ENCODE measurements around the gene APP.

The APP gene

GRCh38 chr21:26112127-26112742 is 58.3 kb downstream of the APP start:
- DNase-seq, result no peak
- no peaks in the 10 kb centered on the region for H3F3A ChIP-seq (ENCODE audit: insufficient read depth, low read length)
- TF ChIP-seq EZH2 (optimal IDR thresholded peaks at IDR 0.05; ENCODE audit: low read depth, low read length) (no peak), EZH2phosphoT487 (IDR thresholded peaks at IDR 0.05; ENCODE audit: low read length) (no peak), CTCF (IDR thresholded peaks at IDR 0.05; ENCODE audit: low read length) (no peak)

GRCh38 chr21:26110715-26111114 is 59.9 kb downstream of the APP start:
- Histone ChIP-seq H3K36me3 (replicated peaks; ENCODE audit: insufficient read depth, low read length) (no peaks in the 10 kb centered on the region), H3K27ac (ENCODE audit: low read length) (no peak overlapping the region), H3K4me3 (ENCODE audit: low read length) (no peak overlapping the region), H3K9ac (ENCODE audit: low read length) (no peak overlapping the region), H2AFZ (ENCODE audit: low read length) (no peak overlapping the region), H3K79me2 (ENCODE audit: low read length) (peaks cover 38% of the 10 kb centered on the region), H3K27me3 (replicated peaks; ENCODE audit: insufficient read depth, low read length) (no peaks in the 10 kb centered on the region), H3F3A (ENCODE audit: insufficient read depth, low read length) (no peaks in the 10 kb centered on the region), H3K9me2 (replicated peaks; ENCODE audit: insufficient read depth, low read length) (no peaks in the 10 kb centered on the region), H4K20me1 (ENCODE audit: insufficient read depth, low read length) (no peaks in the 10 kb centered on the region), H3K9me3 (replicated peaks; ENCODE audit: insufficient read depth, low read length) (no peaks in the 10 kb centered on the region), H3K4me2 (ENCODE audit: low read depth, low read length) (no peak overlapping the region), H3K4me1 (ENCODE audit: low read length) (no peaks in the 10 kb centered on the region)
- DNase-seq, result no peak
- TF ChIP-seq EZH2 (optimal IDR thresholded peaks at IDR 0.05; ENCODE audit: low read depth, low read length) (no peak), EZH2phosphoT487 (IDR thresholded peaks at IDR 0.05; ENCODE audit: low read length) (no peak), CTCF (IDR thresholded peaks at IDR 0.05; ENCODE audit: low read length) (no peak)

More at GRCh38 chr21:26112127-26112742, 58.3 kb downstream of the APP start:
- H4K20me1 ChIP-seq (ENCODE audit: insufficient read depth, low read length), result peaks cover 2% of the 10 kb centered on the region; the same call in 1 of the 2 replicates
- no peak overlapping the region for H3K4me2 ChIP-seq (ENCODE audit: low read depth, low read length)
- no peak overlapping the region for H3K4me3 ChIP-seq (ENCODE audit: low read length)
- H3K9me2 ChIP-seq (replicated peaks; ENCODE audit: insufficient read depth, low read length), result no peaks in the 10 kb centered on the region
- H3K79me2 ChIP-seq (ENCODE audit: low read length), result peaks cover 37% of the 10 kb centered on the region
- H3K4me1 ChIP-seq (ENCODE audit: low read length), result peaks cover 3% of the 10 kb centered on the region
- H3K27ac ChIP-seq (ENCODE audit: low read length), result no peak overlapping the region
- H3K27me3 ChIP-seq (replicated peaks; ENCODE audit: insufficient read depth, low read length), result no peaks in the 10 kb centered on the region
- H3K36me3 ChIP-seq (replicated peaks; ENCODE audit: insufficient read depth, low read length), result no peaks in the 10 kb centered on the region
- no peak overlapping the region for H2AFZ ChIP-seq (ENCODE audit: low read length)
- H3K9me3 ChIP-seq (replicated peaks; ENCODE audit: insufficient read depth, low read length), result no peaks in the 10 kb centered on the region
- H3K9ac ChIP-seq (ENCODE audit: low read length), result no peak overlapping the region

GRCh38 chr21:26107429-26107828 is 63.1 kb downstream of the APP start:
- Histone ChIP-seq H3K9ac (ENCODE audit: low read length) (no peak overlapping the region), H3K4me2 (ENCODE audit: low read depth, low read length) (no peak overlapping the region), H2AFZ (ENCODE audit: low read length) (no peak overlapping the region), H3K9me3 (replicated peaks; ENCODE audit: insufficient read depth, low read length) (no peaks in the 10 kb centered on the region), H4K20me1 (ENCODE audit: insufficient read depth, low read length) (no peaks in the 10 kb centered on the region), H3K9me2 (replicated peaks; ENCODE audit: insufficient read depth, low read length) (no peaks in the 10 kb centered on the region), H3K4me1 (ENCODE audit: low read length) (no peaks in the 10 kb centered on the region), H3K27ac (ENCODE audit: low read length) (no peak overlapping the region), H3K79me2 (ENCODE audit: low read length) (peaks cover 25% of the 10 kb centered on the region), H3K27me3 (replicated peaks; ENCODE audit: insufficient read depth, low read length) (no peaks in the 10 kb centered on the region), H3F3A (ENCODE audit: insufficient read depth, low read length) (no peaks in the 10 kb centered on the region), H3K4me3 (ENCODE audit: low read length) (no peak overlapping the region), H3K36me3 (replicated peaks; ENCODE audit: insufficient read depth, low read length) (no peaks in the 10 kb centered on the region)
- DNase-seq, result no peak
- TF ChIP-seq EZH2phosphoT487 (IDR thresholded peaks at IDR 0.05; ENCODE audit: low read length), result no peak
- TF ChIP-seq CTCF (IDR thresholded peaks at IDR 0.05; ENCODE audit: low read length), result no peak
- no peak for TF ChIP-seq EZH2 (optimal IDR thresholded peaks at IDR 0.05; ENCODE audit: low read depth, low read length)
